ENCODE results near the gene ASCC1. TPM values are rescaled to one million over a fixed set of nuclear protein-coding genes. Genes with fewer than 3 reads are reported as not detected.

ASCC1 gene
- total and polyA plus RNA-seq, 2 of the 4 experiments (the other 2 are of a cell fraction): 15.9 to 21.0 TPM

DNA sequence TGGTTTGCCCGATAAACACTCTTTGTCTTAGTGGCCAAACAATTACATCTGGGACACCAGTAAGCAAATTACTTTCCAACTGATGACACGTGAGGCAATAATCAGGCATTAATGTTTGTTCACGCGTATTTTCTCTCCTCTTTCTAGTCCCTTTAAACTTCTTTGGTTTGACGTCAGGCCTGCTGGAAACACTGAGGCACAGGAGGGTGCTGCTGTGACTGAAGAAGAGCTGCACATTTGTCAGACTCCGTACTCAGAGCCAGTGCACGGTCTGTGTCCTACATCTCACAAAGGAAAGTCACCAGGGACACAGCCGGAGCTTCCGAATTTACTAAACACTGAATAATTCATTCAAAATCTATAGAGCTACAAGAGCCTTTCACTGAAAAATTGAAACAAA, 57.9 kb downstream of the ASCC1 start:
- dilution Hi-C loops (cut with HindIII; ENCODE audit: low sequenced_read_pairs, unreplicated experiment): no loop called here
- POLR2A ChIA-PET (ENCODE audit: unreplicated experiment): no interaction called here
- BruUV-seq (replicated peaks): no TSS peak

More for the DNA sequence above, 57.9 kb downstream of the ASCC1 start:
- 86% methylated on average over 5 of the region's 9 CpGs; no CpG with 5 or more reads in 1 of the 2 experiments for WGBS, 2 experiments (ENCODE audit: extremely low coverage in 2 of 2, insufficient read length in 1 of 2)
- CTCF ChIA-PET: no interaction called here
- Histone ChIP-seq H3K4me2 (ENCODE audit: low read depth, low read length) (no peak overlapping the region), H3K4me3 (ENCODE audit: insufficient read depth, low read depth, low read length) (no peak overlapping the region), H2AFZ (replicated peaks; ENCODE audit: low read length, poor library complexity) (no peak overlapping the region), H3K4ac (ENCODE audit: low read depth, low read length) (no peak overlapping the region), H3K9me3 (ENCODE audit: control insufficient read depth, insufficient read depth, low read length) (no peaks in the 10 kb centered on the region), H2BK5ac (ENCODE audit: low read depth, low read length, poor library complexity, severe bottlenecking) (no peak overlapping the region), H4K20me1 (ENCODE audit: insufficient read depth, low read length) (no peaks in the 10 kb centered on the region), H3K9ac (ENCODE audit: low read depth, low read length) (no peak overlapping the region), H2BK120ac (ENCODE audit: low read depth, low read length) (no peak overlapping the region), H2BK20ac (ENCODE audit: low read depth, low read length) (no peak overlapping the region), H3K36me3 (ENCODE audit: control insufficient read depth, insufficient read depth, low read length) (peaks cover 7% of the 10 kb centered on the region; the same call in 1 of the 2 replicates), H2AK5ac (ENCODE audit: low read depth, low read length) (no peak overlapping the region), H3K14ac (replicated peaks; ENCODE audit: low read depth, low read length) (no peak overlapping the region), H3K4me1 (ENCODE audit: control insufficient read depth, insufficient read depth, low read length) (no peaks in the 10 kb centered on the region), H3K23ac (ENCODE audit: low read depth, low read length) (no peak overlapping the region), H3K18ac (ENCODE audit: low read depth, low read length) (no peak overlapping the region), H2AK9ac (replicated peaks; ENCODE audit: low read depth, low read length, poor library complexity) (no peak overlapping the region), H3K27me3 (ENCODE audit: control insufficient read depth, insufficient read depth, low read length) (no peaks in the 10 kb centered on the region), H3K56ac (ENCODE audit: extremely low read depth, insufficient read depth, low read length) (no peak overlapping the region), H4K5ac (ENCODE audit: low read depth, low read length) (no peak overlapping the region), H4K8ac (ENCODE audit: low read depth in 2 of 2, low read length in 2 of 2) (no peak overlapping the region), H2BK15ac (ENCODE audit: low read depth, low read length) (no peak overlapping the region), H4K91ac (ENCODE audit: insufficient read depth, low read depth, low read length) (no peak overlapping the region), H3K79me1 (ENCODE audit: low read depth in 1 of 2, low read length in 2 of 2) (no peaks in the 10 kb centered on the region; a peak in 1 of 4 replicates), H3K9me1 (ENCODE audit: insufficient read depth, low read length) (no peaks in the 10 kb centered on the region), H3K27ac (ENCODE audit: insufficient read depth, low read length) (no peak overlapping the region)
- no peak for ATAC-seq (ENCODE audit: low read depth)
- intact Hi-C loops (cut with micrococcal nuclease): no loop called here
- in situ Hi-C loops (cut with MboI; ENCODE audit: low sequenced_read_pairs): no loop called here
- DNase-seq: no peak
- TF ChIP-seq BHLHE40 (IDR thresholded peaks at IDR 0.05; ENCODE audit: low read depth, low read length) (no peak), RFX5 (IDR thresholded peaks at IDR 0.05; ENCODE audit: low read depth, low read length) (no peak), RCOR1 (IDR thresholded peaks at IDR 0.05; ENCODE audit: insufficient replicate concordance, low read length) (no peak)

Data from IMR-90 (cell line).